Posterior vena cava (tissue), 2 donors: ENCODE measurements around the gene ANKS1A. TPM values are rescaled to one million over a fixed set of nuclear protein-coding genes. Genes with fewer than 3 reads are reported as not detected.
A peak's percentile ranks its signal among the peaks of the same experiment; 100 is the strongest.

ENCODE experiments used
- DNase-seq: peaks from one replicate; pipeline ENCODE4 v3.0.0-alpha.2; 2020; ENCODE audit warnings: low spot score
- intact Hi-C, 2 donors: fragments of 100-400 bp; cut with DNase I; formaldehyde crosslinking; loops; one replicate each; pipeline versions ENCODE4 v1.14.1 to v1.14.2; 2022 to 2023
- total RNA-seq, 2 donors: library from RNA; stranded (reverse); fragmentation: NEBNext Ultra II Directional; extraction: Animal tissue kit (Norgen Biotek cat#: 25700); gene quantifications; one replicate each; pipeline ENCODE4 v1.2.1, GENCODE V29; 2021
- donor health status: DM: yes; HTN: yes; CAD: no.
- donor health status: DM: yes; HTN: yes; CAD: no.

Gene ANKS1A
- total RNA-seq, 2 donors from 2014 or later: 38.8 to 42.2 TPM

GRCh38 chr6:35025232-35026188 lies 136.5 kb downstream of the ANKS1A start:
- intact Hi-C loops: no loop called here
- no peak for DNase-seq

GRCh38 chr6:35026434-35027222 lies 137.6 kb downstream of the ANKS1A start:
- no peak for DNase-seq
- intact Hi-C loops: no loop called here

- intact Hi-C loops: no loop called here
- no peak for DNase-seq
Observed at GRCh38 chr6:35027807-35028206, 138.8 kb downstream of the ANKS1A start.

GRCh38 chr6:35028781-35029769 lies 140.0 kb downstream of the ANKS1A start:
- intact Hi-C loops: no loop called here
- no peak for DNase-seq

GRCh38 chr6:35030099-35030498 lies 141.0 kb downstream of the ANKS1A start:
- DNase-seq: no peak
- intact Hi-C loops: no loop called here

- DNase-seq: no peak
- intact Hi-C loops: no loop called here
Observed at GRCh38 chr6:35031611-35032529, 142.8 kb downstream of the ANKS1A start.

GRCh38 chr6:35033683-35034082 lies 144.6 kb downstream of the ANKS1A start:
- intact Hi-C loops: no loop called here
- DNase-seq: no peak

GRCh38 chr6:35034411-35035191 lies 145.5 kb downstream of the ANKS1A start:
- intact Hi-C loops: no loop called here
- DNase-seq: peak; percentile 83

- intact Hi-C loops: loop anchor here (1.0 to 2.0 kb wide), 2 partner anchors 17 to 43 kb away; no protein-coding TSS in a partner anchor
- DNase-seq: no peak
Observed at GRCh38 chr6:35035481-35036030, 146.5 kb downstream of the ANKS1A start.

GRCh38 chr6:35036059-35036827 lies 147.2 kb downstream of the ANKS1A start:
- intact Hi-C loops: loop anchor here (1.0 to 2.0 kb wide), 2 partner anchors 17 to 42 kb away; no protein-coding TSS in a partner anchor
- no peak for DNase-seq

- intact Hi-C loops: loop anchor here (1.0 to 2.0 kb wide), 2 partner anchors 18 to 41 kb away; no protein-coding TSS in a partner anchor
- no peak for DNase-seq
Observed at GRCh38 chr6:35036828-35037663, 148.0 kb downstream of the ANKS1A start.

- DNase-seq: no peak
- intact Hi-C loops: loop anchor here in 1 of 2 donors (2.0 kb wide), 1 partner anchor 19 kb away; no protein-coding TSS in a partner anchor
Observed at GRCh38 chr6:35037664-35038038, 148.6 kb downstream of the ANKS1A start.

- intact Hi-C loops: no loop called here
- no peak for DNase-seq
Observed at GRCh38 chr6:35038076-35038475, 149.0 kb downstream of the ANKS1A start.

- no peak for DNase-seq
- intact Hi-C loops: no loop called here
Observed at GRCh38 chr6:35040398-35040797, 151.3 kb downstream of the ANKS1A start.
